Measurements from ENCODE around the gene OR5B3. TPM values are rescaled to one million over a fixed set of nuclear protein-coding genes. Genes with fewer than 3 reads are reported as not detected.
"Not testable (repeated sequence)": the region's sequence is repeated elsewhere in the genome, so short reads cannot be mapped to it uniquely, and the experiment has no call there.

The OR5B3 gene
- not detected for polyA plus RNA-seq (ENCODE audit: insufficient read length in 10 of 10)
- long read RNA-seq, donor 1: 0 reads
- long read RNA-seq, donor 2: 0 reads
- long read RNA-seq, donor 3: 0 reads
- long read RNA-seq, donor 4: 0 reads
- long read RNA-seq, donor 5: 0 reads
- long read RNA-seq, donor 6: 0 reads
- long read RNA-seq, donor 7: 0 reads
- long read RNA-seq, donor 8: 0 reads
- long read RNA-seq, donor 9: 0 reads

GRCh38 chr11:58406774-58407173 is at the start of gene OR5B3:
TSS of gene OR5B3 (minus strand) at chr11:58406874. CDS start at chr11:58403409, 3,465 bp downstream.
- DNase-seq: no peak

GRCh38 chr11:58451585-58451984 is 44.9 kb upstream of the OR5B3 start:
- no peak for DNase-seq

- no peak for DNase-seq
Measured at GRCh38 chr11:58446294-58446693, 39.6 kb upstream of the OR5B3 start.

GRCh38 chr11:58444300-58444699 is 37.6 kb upstream of the OR5B3 start:
- no peak for DNase-seq

GRCh38 chr11:58442136-58442535 is 35.5 kb upstream of the OR5B3 start, which contains the start of gene OR5B12:
TSS of gene OR5B12 (minus strand) at chr11:58442236. CDS start at chr11:58440151, 2,085 bp downstream.
- no peak for DNase-seq

- no peak for DNase-seq
Measured at GRCh38 chr11:58438486-58438885, 31.8 kb upstream of the OR5B3 start.

GRCh38 chr11:58434217-58434616 is 27.5 kb upstream of the OR5B3 start:
- no peak for DNase-seq

- no peak for DNase-seq
Measured at GRCh38 chr11:58433638-58434203, 27.0 kb upstream of the OR5B3 start.

- no peak for DNase-seq
Measured at GRCh38 chr11:58429273-58429672, 22.6 kb upstream of the OR5B3 start.

- DNase-seq: no peak
Measured at GRCh38 chr11:58428021-58428420, 21.3 kb upstream of the OR5B3 start, which contains the start of gene OR5B2. TSS of gene OR5B2 (minus strand) at chr11:58428121. CDS start at chr11:58423261, 4,860 bp downstream.

GRCh38 chr11:58399622-58400021 is 7.1 kb downstream of the OR5B3 start:
- not testable (repeated sequence) for DNase-seq

- DNase-seq: no peak
Measured at GRCh38 chr11:58395581-58395980, 11.1 kb downstream of the OR5B3 start.

- DNase-seq: peak in 1 of 3 donors; percentile 12
Measured at GRCh38 chr11:58394195-58394594, 12.5 kb downstream of the OR5B3 start.

GRCh38 chr11:58392746-58393145 is 13.9 kb downstream of the OR5B3 start:
- DNase-seq: no peak

GRCh38 chr11:58391879-58392278 is 14.8 kb downstream of the OR5B3 start:
- DNase-seq: no peak

- no peak for DNase-seq
Measured at GRCh38 chr11:58390551-58391063, 16.1 kb downstream of the OR5B3 start.

GRCh38 chr11:58358969-58359368 is 47.7 kb downstream of the OR5B3 start, which contains the start of gene OR5B17:
TSS of gene OR5B17 (minus strand) at chr11:58359069. CDS start at chr11:58359069, 0 bp downstream.
- DNase-seq: no peak

GRCh38 chr11:58354727-58355126 is 51.9 kb downstream of the OR5B3 start:
- DNase-seq: no peak

Other genes with a start within 250 kb of the OR5B3 start
- not detected for gene OR9Q2, start 217.8 kb downstream of the OR5B3 start, polyA plus RNA-seq (ENCODE audit: insufficient read length in 10 of 10)
- gene OR1S2, start 202.7 kb downstream of the OR5B3 start, polyA plus RNA-seq (ENCODE audit: insufficient read length in 10 of 10): not detected
- gene OR1S1, start 194.2 kb downstream of the OR5B3 start, polyA plus RNA-seq (ENCODE audit: insufficient read length in 10 of 10): not detected
- not detected for gene OR10Q1, start 178.0 kb downstream of the OR5B3 start, polyA plus RNA-seq (ENCODE audit: insufficient read length in 10 of 10)
- gene OR10W1, start 138.6 kb downstream of the OR5B3 start, polyA plus RNA-seq (ENCODE audit: insufficient read length in 10 of 10): not detected
- gene OR5B17, start 47.8 kb downstream of the OR5B3 start, polyA plus RNA-seq (ENCODE audit: insufficient read length in 10 of 10): not detected
- gene OR5B2, start 21.2 kb upstream of the OR5B3 start, polyA plus RNA-seq (ENCODE audit: insufficient read length in 10 of 10): not detected
- gene OR5B12, start 35.4 kb upstream of the OR5B3 start, polyA plus RNA-seq (ENCODE audit: insufficient read length in 10 of 10): not detected
- gene OR5B21, start 101.2 kb upstream of the OR5B3 start, polyA plus RNA-seq (ENCODE audit: insufficient read length in 10 of 10): not detected
- 1 to 10 TPM; 2.6 to 6.6 (median 4.2) TPM for gene LPXN, start 169.0 kb upstream of the OR5B3 start, polyA plus RNA-seq (ENCODE audit: insufficient read length in 10 of 10)
- 10 to 100 TPM; 37.1 to 48.6 (median 43.2) TPM for gene ZFP91, start 172.2 kb upstream of the OR5B3 start, polyA plus RNA-seq (ENCODE audit: insufficient read length in 10 of 10)
- gene CNTF, start 215.8 kb upstream of the OR5B3 start, polyA plus RNA-seq (ENCODE audit: insufficient read length in 10 of 10): 1 to 10 TPM in 1 of 10 donors, under 1 TPM in 9; 0.52 to 1.0 (median 0.71) TPM

All from muscle of back (tissue), 13 donors.